Lower leg skin (tissue), 3 donors: ENCODE measurements around the gene FAM83E.

Experiments used
- POLR2A ChIP-seq, 2 donors: fragments of 450-650 bp; IDR thresholded peaks; one replicate each; pipeline ENCODE4 v1.6.1; 2016 to 2017; ENCODE audit warnings: antibody characterized with exemption in 2 of 2, mild to moderate bottlenecking in 1 of 2, moderate library complexity in 1 of 2
- TF ChIP-seq, protein P1 (sequence below), 3 donors: fragments of 450-650 bp; IDR thresholded peaks; one replicate each; pipeline ENCODE4 v1.5.1; 2016; ENCODE audit warnings: antibody characterized with exemption in 3 of 3, mild to moderate bottlenecking in 3 of 3, moderate library complexity in 2 of 3

- TF ChIP-seq, protein P1, sequence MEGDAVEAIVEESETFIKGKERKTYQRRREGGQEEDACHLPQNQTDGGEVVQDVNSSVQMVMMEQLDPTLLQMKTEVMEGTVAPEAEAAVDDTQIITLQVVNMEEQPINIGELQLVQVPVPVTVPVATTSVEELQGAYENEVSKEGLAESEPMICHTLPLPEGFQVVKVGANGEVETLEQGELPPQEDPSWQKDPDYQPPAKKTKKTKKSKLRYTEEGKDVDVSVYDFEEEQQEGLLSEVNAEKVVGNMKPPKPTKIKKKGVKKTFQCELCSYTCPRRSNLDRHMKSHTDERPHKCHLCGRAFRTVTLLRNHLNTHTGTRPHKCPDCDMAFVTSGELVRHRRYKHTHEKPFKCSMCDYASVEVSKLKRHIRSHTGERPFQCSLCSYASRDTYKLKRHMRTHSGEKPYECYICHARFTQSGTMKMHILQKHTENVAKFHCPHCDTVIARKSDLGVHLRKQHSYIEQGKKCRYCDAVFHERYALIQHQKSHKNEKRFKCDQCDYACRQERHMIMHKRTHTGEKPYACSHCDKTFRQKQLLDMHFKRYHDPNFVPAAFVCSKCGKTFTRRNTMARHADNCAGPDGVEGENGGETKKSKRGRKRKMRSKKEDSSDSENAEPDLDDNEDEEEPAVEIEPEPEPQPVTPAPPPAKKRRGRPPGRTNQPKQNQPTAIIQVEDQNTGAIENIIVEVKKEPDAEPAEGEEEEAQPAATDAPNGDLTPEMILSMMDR (IDR thresholded peaks at IDR 0.05), result no peak
- TF ChIP-seq POLR2A (IDR thresholded peaks at IDR 0.05), result no peak
Observed at GRCh38 chr19:48606463-48607358, 8.2 kb downstream of the FAM83E start, which contains the start of gene SPACA4.
